Caco-2 (cell line): ENCODE measurements around the gene KMO. TPM values are rescaled to one million over a fixed set of nuclear protein-coding genes. Genes with fewer than 3 reads are reported as not detected.

Experiments used
- BruUV-seq: library from RNA; stranded (reverse); fragments of 400-500 nt; replicated peaks from 2 replicates; lab custom pipeline; 2021; lab: Mats Ljungman, UMichigan
- CTCF ChIA-PET: fragments of 300-600 bp; sonication (Branson Sonifier 250); formaldehyde crosslinking; loops from one replicate; lab custom pipeline; 2022; ENCODE audit warnings: antibody characterized with exemption; lab: Charles Lee
- POLR2A ChIA-PET: fragments of 300-600 bp; sonication (Branson Sonifier 250); formaldehyde crosslinking; loops from one replicate; lab custom pipeline; 2022; ENCODE audit warnings: antibody characterized with exemption; lab: Charles Lee
- DNase-seq, 2 experiments: peaks; one replicate each; pipeline versions ENCODE4 v3.0.0 to v3.0.0-alpha.2; 2020 to 2022
- H3K27me3 ChIP-seq: replicated peaks from 2 replicates; pipeline ENCODE4 v1.6.0; 2011; ENCODE audit warnings: low read length; ENCODE audit not compliant: control insufficient read depth, insufficient read depth
- H3K36me3 ChIP-seq: 2 replicates; pipeline ENCODE4 v1.5.1; 2011; ENCODE audit warnings: low read length; ENCODE audit not compliant: control insufficient read depth, insufficient read depth
- H3K4me1 ChIP-seq: fragments of 250-450 bp; sonication (Bioruptor Pico); 2 replicates; pipeline ENCODE4 v1.5.1; 2020; ENCODE audit warnings: mild to moderate bottlenecking
- H3K4me3 ChIP-seq: 2 replicates; pipeline ENCODE4 v1.5.1; 2011; ENCODE audit warnings: low read depth, mild to moderate bottlenecking, control low read depth, low read length
- H3K9me3 ChIP-seq: fragments of 250-450 bp; sonication (Bioruptor Pico); 2 replicates; pipeline ENCODE4 v1.5.1; 2020; ENCODE audit warnings: mild to moderate bottlenecking, moderate library complexity
- H3K27ac Mint-ChIP-seq: one replicate; pipeline ENCODE4 v1.8.0; 2022; ENCODE audit warnings: mixed read lengths; ENCODE audit not compliant: unreplicated experiment
- H3K27me3 Mint-ChIP-seq: one replicate; pipeline ENCODE4 v1.8.0; 2022; ENCODE audit warnings: mixed read lengths; ENCODE audit not compliant: insufficient read depth, unreplicated experiment
- H3K36me3 Mint-ChIP-seq: one replicate; pipeline ENCODE4 v1.8.0; 2022; ENCODE audit warnings: mild to moderate bottlenecking, mixed read lengths; ENCODE audit not compliant: insufficient read depth, unreplicated experiment
- H3K4me1 Mint-ChIP-seq: one replicate; pipeline ENCODE4 v1.8.0; 2022; ENCODE audit warnings: low read depth, mixed read lengths; ENCODE audit not compliant: unreplicated experiment
- H3K4me3 Mint-ChIP-seq: one replicate; pipeline ENCODE4 v1.8.0; 2022; ENCODE audit warnings: mild to moderate bottlenecking, moderate library complexity, mixed read lengths; ENCODE audit not compliant: unreplicated experiment
- H3K9me3 Mint-ChIP-seq: one replicate; pipeline ENCODE4 v1.8.0; 2022; ENCODE audit warnings: mixed read lengths; ENCODE audit not compliant: unreplicated experiment
- intact Hi-C: fragments of 100-400 bp; cut with micrococcal nuclease; formaldehyde crosslinking; loops from one replicate; pipeline ENCODE4 v1.10.0; 2022; ENCODE audit not compliant: unreplicated experiment
- total RNA-seq: library from RNA; stranded (reverse); gene quantifications from 2 replicates; pipeline ENCODE4 v1.2.3, GENCODE V29; 2022
- TF ChIP-seq, protein P1 (sequence below), 2 experiments: fragments of 200-600 bp in 1 of 2; IDR thresholded peaks; 1 replicate in 1 of 2; 2 replicates in 1 of 2; pipeline versions ENCODE4 v1.5.1 to v1.8.0; 2011 to 2022; ENCODE audit warnings: antibody characterized with exemption in 1 of 2, control low read depth in 1 of 2, inconsistent platforms in 1 of 2, low read depth in 1 of 2, low read length in 1 of 2, mild to moderate bottlenecking in 1 of 2, moderate library complexity in 1 of 2; ENCODE audit not compliant: insufficient read depth in 1 of 2, severe bottlenecking in 1 of 2, unreplicated experiment in 1 of 2

KMO gene
- total RNA-seq, 1 experiment from 2014 or later, result not detected

DNA sequence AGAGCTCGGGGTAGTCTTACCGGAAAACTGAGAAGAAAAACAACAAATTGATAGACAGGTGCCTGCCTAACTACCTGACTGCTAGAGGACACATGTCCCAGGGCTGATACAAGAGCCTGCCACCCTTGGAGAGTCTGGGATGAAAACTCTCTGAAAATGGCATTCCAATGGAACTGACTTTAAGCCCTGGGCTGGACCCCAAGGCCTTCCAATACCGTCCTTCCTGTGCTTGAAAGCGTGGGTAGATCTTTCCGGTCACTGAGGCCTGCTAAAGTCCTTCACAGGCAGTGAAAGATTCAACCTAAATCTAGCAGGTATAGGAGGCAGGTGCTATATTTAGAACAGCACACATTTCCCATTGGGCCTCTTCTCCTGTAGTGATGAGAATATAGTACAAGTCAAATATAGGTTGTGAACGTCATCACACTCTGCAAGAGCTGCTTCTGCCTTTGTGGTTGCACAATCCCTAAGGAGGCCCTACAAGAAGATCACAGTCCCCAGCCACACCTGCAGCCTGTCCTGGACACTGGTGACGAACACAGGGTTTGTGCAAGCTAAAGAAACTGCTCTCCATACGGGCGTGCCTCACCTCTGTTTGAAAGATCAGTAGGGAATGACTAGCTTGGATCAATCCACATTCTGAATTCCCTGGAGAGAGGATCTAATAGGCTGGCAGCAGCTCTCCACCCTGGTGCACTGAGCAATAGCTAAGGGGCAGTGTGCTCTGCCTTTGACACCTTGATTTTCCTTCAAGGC lies 108.9 kb downstream of the KMO start:
- Mint-ChIP-seq H3K4me1 (peaks cover 43% of the 10 kb centered on the region), H3K4me3 (peak overlapping the region; percentile 83), H3K36me3 (peaks cover 19% of the 10 kb centered on the region), H3K27ac (peak overlapping the region; percentile 89), H3K9me3 (peaks cover 15% of the 10 kb centered on the region), H3K27me3 (no peaks in the 10 kb centered on the region)
- peaks cover 21% of the 10 kb centered on the region for H3K9me3 ChIP-seq
- no peaks in the 10 kb centered on the region for H3K36me3 ChIP-seq
- POLR2A ChIA-PET, result interaction anchor here (0.6 to 0.8 kb wide), 4 partner anchors 32 to 824 kb away, joined by 3 to 10 read pairs (median 4); no protein-coding TSS in a partner anchor
- TF ChIP-seq, protein P1, sequence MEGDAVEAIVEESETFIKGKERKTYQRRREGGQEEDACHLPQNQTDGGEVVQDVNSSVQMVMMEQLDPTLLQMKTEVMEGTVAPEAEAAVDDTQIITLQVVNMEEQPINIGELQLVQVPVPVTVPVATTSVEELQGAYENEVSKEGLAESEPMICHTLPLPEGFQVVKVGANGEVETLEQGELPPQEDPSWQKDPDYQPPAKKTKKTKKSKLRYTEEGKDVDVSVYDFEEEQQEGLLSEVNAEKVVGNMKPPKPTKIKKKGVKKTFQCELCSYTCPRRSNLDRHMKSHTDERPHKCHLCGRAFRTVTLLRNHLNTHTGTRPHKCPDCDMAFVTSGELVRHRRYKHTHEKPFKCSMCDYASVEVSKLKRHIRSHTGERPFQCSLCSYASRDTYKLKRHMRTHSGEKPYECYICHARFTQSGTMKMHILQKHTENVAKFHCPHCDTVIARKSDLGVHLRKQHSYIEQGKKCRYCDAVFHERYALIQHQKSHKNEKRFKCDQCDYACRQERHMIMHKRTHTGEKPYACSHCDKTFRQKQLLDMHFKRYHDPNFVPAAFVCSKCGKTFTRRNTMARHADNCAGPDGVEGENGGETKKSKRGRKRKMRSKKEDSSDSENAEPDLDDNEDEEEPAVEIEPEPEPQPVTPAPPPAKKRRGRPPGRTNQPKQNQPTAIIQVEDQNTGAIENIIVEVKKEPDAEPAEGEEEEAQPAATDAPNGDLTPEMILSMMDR (IDR thresholded peaks at IDR 0.05; ENCODE audit: insufficient read depth in 1 of 2, low read depth in 1 of 2, low read length in 1 of 2, severe bottlenecking in 1 of 2, unreplicated experiment in 1 of 2), result no peak
- H3K4me1 ChIP-seq, result peaks cover 48% of the 10 kb centered on the region
- no peaks in the 10 kb centered on the region for H3K27me3 ChIP-seq
- DNase-seq, result peak; percentile 27 to 59
- CTCF ChIA-PET, result interaction anchor here (0.5 kb wide), 1 partner anchor 937 kb away, joined by 5 read pairs; no protein-coding TSS in a partner anchor
- intact Hi-C loops, result loop anchor here (2.0 to 10.0 kb wide), 4 partner anchors 30 to 546 kb away; partner anchors contain the start of gene EXO1
- BruUV-seq, result TSS peak; percentile 48
- H3K4me3 ChIP-seq, result no peak overlapping the region

DNA sequence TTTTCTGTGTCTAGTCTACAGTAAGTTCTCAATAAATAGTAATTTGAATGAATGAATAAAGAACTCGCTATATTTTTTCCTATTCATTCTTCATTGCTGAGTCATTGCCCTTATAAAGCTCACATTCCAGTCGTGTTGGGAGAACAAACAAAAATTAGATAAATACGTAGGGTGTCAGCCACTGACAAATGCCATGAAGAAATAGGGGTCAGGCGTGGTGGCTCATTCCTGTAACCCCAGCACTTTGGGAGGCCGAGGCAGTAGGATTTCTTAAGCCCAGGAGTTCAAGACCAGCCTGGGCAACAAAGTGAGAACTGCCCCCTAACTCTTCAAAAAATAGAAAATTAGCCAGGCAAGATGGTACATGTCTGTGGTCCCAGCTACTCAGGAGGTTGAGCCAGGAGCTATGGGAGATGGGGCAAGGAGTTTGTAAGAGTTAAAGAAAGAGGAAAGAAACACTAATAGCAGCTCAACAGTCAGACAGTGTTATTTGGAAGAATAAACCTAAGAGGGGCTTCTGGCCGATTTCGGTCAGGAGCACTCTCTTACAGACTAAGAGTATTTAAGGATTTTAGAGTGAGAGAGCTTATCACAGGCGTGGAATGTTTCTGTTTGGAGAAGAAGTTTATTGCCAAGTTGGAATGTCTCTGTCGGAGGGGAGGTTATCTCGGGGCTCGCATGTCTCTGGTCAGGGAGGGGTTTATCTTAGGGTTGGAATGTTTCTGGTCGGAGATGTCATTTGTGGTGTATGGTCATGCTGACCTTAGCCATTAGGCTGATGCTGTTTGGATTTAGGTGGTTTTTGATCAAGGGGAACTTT lies 109.8 kb downstream of the KMO start:
- TF ChIP-seq, protein P1 (IDR thresholded peaks at IDR 0.05; ENCODE audit: insufficient read depth in 1 of 2, low read depth in 1 of 2, low read length in 1 of 2, severe bottlenecking in 1 of 2, unreplicated experiment in 1 of 2), result no peak
- peaks cover 47% of the 10 kb centered on the region for H3K4me1 ChIP-seq
- BruUV-seq, result no TSS peak
- H3K27me3 ChIP-seq, result no peaks in the 10 kb centered on the region
- H3K9me3 ChIP-seq, result peaks cover 21% of the 10 kb centered on the region
- intact Hi-C loops, result loop anchor here (2.0 to 10.0 kb wide), 4 partner anchors 31 to 547 kb away; partner anchors contain the start of gene EXO1
- Mint-ChIP-seq H3K36me3 (peaks cover 19% of the 10 kb centered on the region), H3K9me3 (peaks cover 15% of the 10 kb centered on the region), H3K4me3 (peak overlapping the region; percentile 31), H3K27me3 (no peaks in the 10 kb centered on the region), H3K4me1 (peaks cover 40% of the 10 kb centered on the region), H3K27ac (peak overlapping the region; percentile 89)
- H3K36me3 ChIP-seq, result no peaks in the 10 kb centered on the region
- peak; percentile 69 to 78 for DNase-seq
- POLR2A ChIA-PET, result no interaction called here
- CTCF ChIA-PET, result no interaction called here
- no peak overlapping the region for H3K4me3 ChIP-seq

DNA sequence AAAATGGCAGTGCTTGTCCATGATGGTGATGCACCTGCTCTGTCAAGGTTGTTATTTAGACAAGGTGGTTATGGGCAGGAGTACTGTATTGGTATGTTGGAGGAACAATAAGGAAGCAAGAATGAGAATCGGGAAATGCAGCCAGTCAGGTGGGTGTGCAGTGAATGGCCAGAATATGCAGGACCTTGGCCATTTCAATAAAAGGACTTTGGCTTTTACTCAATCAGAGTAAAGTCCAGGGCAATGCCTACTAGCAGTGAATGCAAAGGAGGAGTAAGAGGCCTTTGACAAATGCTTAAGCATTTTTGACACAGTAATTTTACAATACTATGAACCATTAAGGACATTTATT lies 110.4 kb downstream of the KMO start:
- CTCF ChIA-PET, result no interaction called here
- H3K4me3 Mint-ChIP-seq, result peak overlapping the region; percentile 31
- no TSS peak for BruUV-seq

More for the DNA sequence above, 110.4 kb downstream of the KMO start:
- no peak for DNase-seq
- Histone ChIP-seq H3K27me3 (no peaks in the 10 kb centered on the region), H3K4me3 (no peak overlapping the region), H3K9me3 (peaks cover 21% of the 10 kb centered on the region), H3K4me1 (peaks cover 41% of the 10 kb centered on the region), H3K36me3 (no peaks in the 10 kb centered on the region)
- intact Hi-C loops, result loop anchor here (5.0 to 10.0 kb wide), 2 partner anchors 112 to 205 kb away; partner anchors contain the start of gene EXO1
- peaks cover 15% of the 10 kb centered on the region for H3K9me3 Mint-ChIP-seq
- peak overlapping the region; percentile 89 for H3K27ac Mint-ChIP-seq
- H3K36me3 Mint-ChIP-seq, result peaks cover 19% of the 10 kb centered on the region
- POLR2A ChIA-PET, result no interaction called here
- peaks cover 34% of the 10 kb centered on the region for H3K4me1 Mint-ChIP-seq
- TF ChIP-seq, protein P1 (IDR thresholded peaks at IDR 0.05; ENCODE audit: insufficient read depth in 1 of 2, low read depth in 1 of 2, low read length in 1 of 2, severe bottlenecking in 1 of 2, unreplicated experiment in 1 of 2), result no peak
- H3K27me3 Mint-ChIP-seq, result no peaks in the 10 kb centered on the region
